WTC11 (cell line): ENCODE results near the gene PROX2. TPM values are rescaled to one million over a fixed set of nuclear protein-coding genes. Genes with fewer than 3 reads are reported as not detected.

Source experiments
- ATAC-seq: fragments of 200-7000 bp; cut with Tn5 transposase; 2 replicates; pipeline ENCODE4 v1.10.0; 2021; ENCODE audit warnings: mild to moderate bottlenecking, moderate library complexity
- CTCF ChIA-PET: fragments of 300-600 bp; sonication (Branson Sonifier 250); formaldehyde crosslinking; loops from one replicate; lab custom pipeline; 2021; ENCODE audit warnings: antibody characterized with exemption; lab: Charles Lee
- POLR2A ChIA-PET: fragments of 350-600 bp; sonication (Branson Sonifier 250); formaldehyde crosslinking; loops from one replicate; lab custom pipeline; 2021; ENCODE audit warnings: antibody characterized with exemption; lab: Charles Lee
- DNase-seq: peaks from one replicate; pipeline ENCODE4 v3.0.0; 2021; ENCODE audit warnings: low spot score
- H3K27ac Mint-ChIP-seq: 2 replicates; pipeline ENCODE4 v1.8.0; 2021; ENCODE audit warnings: mixed read lengths
- H3K27me3 Mint-ChIP-seq: 2 replicates; pipeline ENCODE4 v1.8.0; 2021; ENCODE audit warnings: low read depth, mild to moderate bottlenecking, moderate library complexity, mixed read lengths
- H3K36me3 Mint-ChIP-seq: 2 replicates; pipeline ENCODE4 v1.8.0; 2021; ENCODE audit warnings: mixed read lengths
- H3K4me1 Mint-ChIP-seq: 2 replicates; pipeline ENCODE4 v1.8.0; 2022; ENCODE audit warnings: mixed read lengths
- H3K4me3 Mint-ChIP-seq: 2 replicates; pipeline ENCODE4 v1.8.0; 2021; ENCODE audit warnings: mild to moderate bottlenecking, moderate library complexity, mixed read lengths
- H3K9me3 Mint-ChIP-seq: 2 replicates; pipeline ENCODE4 v1.8.0; 2021; ENCODE audit warnings: mixed read lengths
- ATF3 ChIP-seq: sonication (generic); formaldehyde crosslinking; conservative IDR thresholded peaks from 2 replicates; pipeline ENCODE4 v1.8.1; 2022; ENCODE audit warnings: mild to moderate bottlenecking, missing genetic modification reagents
- CBFB ChIP-seq: sonication (generic); formaldehyde crosslinking; IDR thresholded peaks from 2 replicates; pipeline ENCODE4 v1.8.1; 2022; ENCODE audit warnings: mild to moderate bottlenecking, low read depth, missing genetic modification reagents
- FOXK1 ChIP-seq: sonication (generic); formaldehyde crosslinking; IDR thresholded peaks from 2 replicates; pipeline ENCODE4 v1.8.0; 2022; ENCODE audit warnings: mild to moderate bottlenecking, moderate library complexity, missing genetic modification reagents
- GTF2I ChIP-seq: fragments of 250-450 bp; sonication (Bioruptor Pico); conservative IDR thresholded peaks from 2 replicates; pipeline ENCODE4 v1.4.0; 2021; ENCODE audit warnings: mild to moderate bottlenecking
- IRF1 ChIP-seq: sonication (generic); formaldehyde crosslinking; IDR thresholded peaks from 2 replicates; pipeline ENCODE4 v1.8.0; 2023; ENCODE audit warnings: missing genetic modification reagents
- IRF2 ChIP-seq: sonication (generic); formaldehyde crosslinking; IDR thresholded peaks from 2 replicates; pipeline ENCODE4 v1.8.0; 2022; ENCODE audit warnings: low read depth, missing genetic modification reagents, borderline replicate concordance
- JUN ChIP-seq: sonication (generic); formaldehyde crosslinking; IDR thresholded peaks from 2 replicates; pipeline ENCODE4 v1.8.0; 2023; ENCODE audit warnings: mild to moderate bottlenecking, missing genetic modification reagents
- MYBL2 ChIP-seq: sonication (generic); formaldehyde crosslinking; IDR thresholded peaks from 2 replicates; pipeline ENCODE4 v1.8.1; 2023; ENCODE audit warnings: mild to moderate bottlenecking, moderate library complexity, missing genetic modification reagents
- PRDM15 ChIP-seq: sonication (generic); formaldehyde crosslinking; IDR thresholded peaks from 2 replicates; pipeline ENCODE4 v1.8.0; 2022; ENCODE audit warnings: missing genetic modification reagents
- PRRX2 ChIP-seq: fragments of 250-450 bp; sonication (Bioruptor Pico); IDR thresholded peaks from 2 replicates; pipeline ENCODE4 v1.8.0; 2021; ENCODE audit warnings: mild to moderate bottlenecking
- RORB ChIP-seq: fragments of 250-450 bp; sonication (Bioruptor Pico); IDR thresholded peaks from 2 replicates; pipeline ENCODE4 v1.9.0; 2021; ENCODE audit warnings: mild to moderate bottlenecking
- STAT6 ChIP-seq: sonication (generic); formaldehyde crosslinking; conservative IDR thresholded peaks from 2 replicates; pipeline ENCODE4 v1.8.1; 2023; ENCODE audit warnings: mild to moderate bottlenecking, low read depth, missing genetic modification reagents, moderate library complexity
- TEAD1 ChIP-seq: sonication (generic); formaldehyde crosslinking; IDR thresholded peaks from 2 replicates; pipeline ENCODE4 v1.8.0; 2022; ENCODE audit warnings: mild to moderate bottlenecking, missing genetic modification reagents
- ZNF121 ChIP-seq: sonication (generic); formaldehyde crosslinking; IDR thresholded peaks from 2 replicates; pipeline ENCODE4 v1.8.0; 2023; ENCODE audit warnings: missing genetic modification reagents
- ZNF138 ChIP-seq: sonication (generic); formaldehyde crosslinking; conservative IDR thresholded peaks from 2 replicates; pipeline ENCODE4 v1.8.1; 2022; ENCODE audit warnings: mild to moderate bottlenecking, moderate library complexity, missing genetic modification reagents
- total RNA-seq: library from RNA; stranded (reverse); gene quantifications from 3 replicates; pipeline ENCODE4 v1.2.3, GENCODE V29; 2021
- TF ChIP-seq, protein P1 (sequence below): sonication (generic); formaldehyde crosslinking; IDR thresholded peaks from 2 replicates; pipeline ENCODE4 v1.8.1; 2023; ENCODE audit warnings: mild to moderate bottlenecking, moderate library complexity, missing genetic modification reagents
- TF ChIP-seq, protein P2 (sequence below): fragments of 250-450 bp; sonication (Bioruptor Pico); IDR thresholded peaks from 2 replicates; pipeline ENCODE4 v1.9.0; 2021; ENCODE audit warnings: moderate library complexity, mild to moderate bottlenecking, inconsistent platforms, borderline replicate concordance
- TF ChIP-seq, protein P3 (sequence below): sonication (generic); formaldehyde crosslinking; IDR thresholded peaks from 2 replicates; pipeline ENCODE4 v1.8.1; 2023; ENCODE audit warnings: mild to moderate bottlenecking, missing genetic modification reagents
- TF ChIP-seq, protein P4 (sequence below): sonication (generic); formaldehyde crosslinking; IDR thresholded peaks from 2 replicates; pipeline ENCODE4 v1.8.0; 2023; ENCODE audit warnings: mild to moderate bottlenecking, missing genetic modification reagents

PROX2 gene
- total RNA-seq, 1 experiment from 2014 or later: 0.04 TPM

DNA sequence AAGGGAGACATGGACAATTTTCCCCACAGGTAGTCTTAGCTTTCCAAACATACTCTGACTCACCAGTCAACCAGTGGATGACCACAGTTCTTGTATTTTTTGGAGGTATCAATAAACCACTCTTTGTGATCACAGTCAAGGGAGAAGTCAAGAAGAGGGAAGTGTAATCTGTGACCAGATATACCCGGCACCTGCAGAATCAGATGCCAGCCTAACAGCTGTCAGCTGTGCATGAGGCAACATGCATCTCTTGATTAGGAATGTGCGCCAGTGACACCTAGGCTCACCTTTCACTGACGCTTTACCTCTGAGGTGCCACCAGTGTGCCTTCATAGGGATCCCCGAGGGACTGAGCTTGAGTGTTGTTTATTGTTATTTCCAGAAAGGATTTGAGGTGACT is 20.0 kb downstream of the PROX2 start (continued):
- TF ChIP-seq STAT6 (CRISPR knock-in tag): no peak
- TF ChIP-seq JUN: no peak
- TF ChIP-seq PRDM15 (CRISPR knock-in tag): no peak

DNA sequence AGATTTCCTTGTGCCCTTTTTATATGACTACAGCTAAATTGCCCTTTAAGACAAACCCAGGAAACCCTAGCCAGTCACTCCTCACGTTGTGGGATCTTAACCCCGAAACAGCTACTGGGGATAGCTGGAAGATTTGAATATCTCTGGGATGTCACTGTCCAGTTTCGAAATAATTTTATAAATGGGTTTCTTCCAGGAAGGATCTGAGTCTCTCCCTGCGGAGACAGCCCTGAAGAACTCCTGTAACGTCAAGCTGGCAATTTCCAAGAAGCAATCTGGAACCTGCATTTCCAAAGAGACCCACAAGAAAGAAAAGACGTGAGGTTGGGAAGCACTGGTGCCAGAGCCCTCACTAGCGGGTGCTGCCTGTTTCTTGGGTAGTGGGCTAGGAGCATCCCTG is 20.9 kb downstream of the PROX2 start:
- no peak for TF ChIP-seq PRRX2
- TF ChIP-seq GTF2I (CRISPR knock-in tag): no peak
- no peak for TF ChIP-seq ZNF138 (CRISPR knock-in tag)
- TF ChIP-seq FOXK1: no peak
- TF ChIP-seq ZNF121 (CRISPR knock-in tag): no peak
- no peak for TF ChIP-seq IRF1 (CRISPR knock-in tag)
- TF ChIP-seq TEAD1: no peak
- TF ChIP-seq RORB (CRISPR knock-in tag): no peak
- TF ChIP-seq, protein P1, sequence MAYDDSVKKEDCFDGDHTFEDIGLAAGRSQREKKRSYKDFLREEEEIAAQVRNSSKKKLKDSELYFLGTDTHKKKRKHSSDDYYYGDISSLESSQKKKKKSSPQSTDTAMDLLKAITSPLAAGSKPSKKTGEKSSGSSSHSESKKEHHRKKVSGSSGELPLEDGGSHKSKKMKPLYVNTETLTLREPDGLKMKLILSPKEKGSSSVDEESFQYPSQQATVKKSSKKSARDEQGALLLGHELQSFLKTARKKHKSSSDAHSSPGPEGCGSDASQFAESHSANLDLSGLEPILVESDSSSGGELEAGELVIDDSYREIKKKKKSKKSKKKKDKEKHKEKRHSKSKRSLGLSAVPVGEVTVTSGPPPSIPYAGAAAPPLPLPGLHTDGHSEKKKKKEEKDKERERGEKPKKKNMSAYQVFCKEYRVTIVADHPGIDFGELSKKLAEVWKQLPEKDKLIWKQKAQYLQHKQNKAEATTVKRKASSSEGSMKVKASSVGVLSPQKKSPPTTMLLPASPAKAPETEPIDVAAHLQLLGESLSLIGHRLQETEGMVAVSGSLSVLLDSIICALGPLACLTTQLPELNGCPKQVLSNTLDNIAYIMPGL (CRISPR knock-in tag): no peak
- no peak for TF ChIP-seq CBFB
- TF ChIP-seq, protein P2, sequence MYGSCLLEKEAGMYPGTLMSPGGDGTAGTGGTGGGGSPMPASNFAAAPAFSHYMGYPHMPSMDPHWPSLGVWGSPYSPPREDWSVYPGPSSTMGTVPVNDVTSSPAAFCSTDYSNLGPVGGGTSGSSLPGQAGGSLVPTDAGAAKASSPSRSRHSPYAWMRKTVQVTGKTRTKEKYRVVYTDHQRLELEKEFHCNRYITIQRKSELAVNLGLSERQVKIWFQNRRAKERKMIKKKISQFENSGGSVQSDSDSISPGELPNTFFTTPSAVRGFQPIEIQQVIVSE (CRISPR knock-in tag): no peak
- DNase-seq: no peak
- H3K9me3 Mint-ChIP-seq: no peaks in the 10 kb centered on the region
- ChIA-PET POLR2A (no interaction called here), CTCF (interaction anchor here (0.9 to 8.9 kb wide), 7 partner anchors 21 to 282 kb away, joined by 4 to 241 read pairs (median 5); partner anchors contain the start of genes PROX2 and RPS6KL1)
- no peak overlapping the region for H3K27ac Mint-ChIP-seq
- no peaks in the 10 kb centered on the region for H3K4me1 Mint-ChIP-seq
- H3K27me3 Mint-ChIP-seq: no peaks in the 10 kb centered on the region
- ATAC-seq: no peak
- H3K4me3 Mint-ChIP-seq: no peak overlapping the region
- H3K36me3 Mint-ChIP-seq: no peaks in the 10 kb centered on the region

DNA sequence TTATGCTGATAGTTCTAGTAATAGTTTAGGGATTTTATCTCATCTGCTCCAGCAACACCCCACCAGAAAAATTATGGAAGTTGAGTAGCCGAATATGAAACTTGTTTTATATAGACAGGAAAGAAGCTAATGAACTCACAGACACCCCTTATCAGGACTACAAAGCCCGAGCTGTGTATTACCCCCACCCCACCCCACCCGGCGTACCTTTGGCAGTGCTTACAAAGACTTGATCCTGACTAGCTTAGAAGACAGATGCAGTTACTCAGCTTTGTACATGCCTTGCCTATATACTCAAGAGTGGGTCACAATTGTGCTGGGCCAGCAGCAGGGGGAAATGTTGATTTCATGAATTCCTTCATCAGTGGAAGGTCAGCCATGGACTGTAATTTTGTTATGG is 22.4 kb downstream of the PROX2 start:
- ATAC-seq (no peak), DNase-seq (no peak)
- Mint-ChIP-seq H3K4me3 (no peak overlapping the region), H3K36me3 (no peaks in the 10 kb centered on the region), H3K4me1 (no peaks in the 10 kb centered on the region), H3K27ac (no peak overlapping the region), H3K9me3 (no peaks in the 10 kb centered on the region), H3K27me3 (no peaks in the 10 kb centered on the region)
- POLR2A ChIA-PET: interaction anchor here (1.1 kb wide), 1 partner anchor 16 kb away, joined by 3 read pairs; no protein-coding TSS in a partner anchor
- CTCF ChIA-PET: interaction anchor here (1.2 kb wide), 1 partner anchor 91 kb away, joined by 5 read pairs; no protein-coding TSS in a partner anchor
- TF ChIP-seq ZNF121 (CRISPR knock-in tag) (no peak), PRRX2 (no peak), IRF2 (CRISPR knock-in tag) (no peak), MYBL2 (no peak), ATF3 (CRISPR knock-in tag) (no peak)
- TF ChIP-seq, protein P3, sequence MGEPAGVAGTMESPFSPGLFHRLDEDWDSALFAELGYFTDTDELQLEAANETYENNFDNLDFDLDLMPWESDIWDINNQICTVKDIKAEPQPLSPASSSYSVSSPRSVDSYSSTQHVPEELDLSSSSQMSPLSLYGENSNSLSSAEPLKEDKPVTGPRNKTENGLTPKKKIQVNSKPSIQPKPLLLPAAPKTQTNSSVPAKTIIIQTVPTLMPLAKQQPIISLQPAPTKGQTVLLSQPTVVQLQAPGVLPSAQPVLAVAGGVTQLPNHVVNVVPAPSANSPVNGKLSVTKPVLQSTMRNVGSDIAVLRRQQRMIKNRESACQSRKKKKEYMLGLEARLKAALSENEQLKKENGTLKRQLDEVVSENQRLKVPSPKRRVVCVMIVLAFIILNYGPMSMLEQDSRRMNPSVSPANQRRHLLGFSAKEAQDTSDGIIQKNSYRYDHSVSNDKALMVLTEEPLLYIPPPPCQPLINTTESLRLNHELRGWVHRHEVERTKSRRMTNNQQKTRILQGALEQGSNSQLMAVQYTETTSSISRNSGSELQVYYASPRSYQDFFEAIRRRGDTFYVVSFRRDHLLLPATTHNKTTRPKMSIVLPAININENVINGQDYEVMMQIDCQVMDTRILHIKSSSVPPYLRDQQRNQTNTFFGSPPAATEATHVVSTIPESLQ (CRISPR knock-in tag): no peak
- TF ChIP-seq, protein P4, sequence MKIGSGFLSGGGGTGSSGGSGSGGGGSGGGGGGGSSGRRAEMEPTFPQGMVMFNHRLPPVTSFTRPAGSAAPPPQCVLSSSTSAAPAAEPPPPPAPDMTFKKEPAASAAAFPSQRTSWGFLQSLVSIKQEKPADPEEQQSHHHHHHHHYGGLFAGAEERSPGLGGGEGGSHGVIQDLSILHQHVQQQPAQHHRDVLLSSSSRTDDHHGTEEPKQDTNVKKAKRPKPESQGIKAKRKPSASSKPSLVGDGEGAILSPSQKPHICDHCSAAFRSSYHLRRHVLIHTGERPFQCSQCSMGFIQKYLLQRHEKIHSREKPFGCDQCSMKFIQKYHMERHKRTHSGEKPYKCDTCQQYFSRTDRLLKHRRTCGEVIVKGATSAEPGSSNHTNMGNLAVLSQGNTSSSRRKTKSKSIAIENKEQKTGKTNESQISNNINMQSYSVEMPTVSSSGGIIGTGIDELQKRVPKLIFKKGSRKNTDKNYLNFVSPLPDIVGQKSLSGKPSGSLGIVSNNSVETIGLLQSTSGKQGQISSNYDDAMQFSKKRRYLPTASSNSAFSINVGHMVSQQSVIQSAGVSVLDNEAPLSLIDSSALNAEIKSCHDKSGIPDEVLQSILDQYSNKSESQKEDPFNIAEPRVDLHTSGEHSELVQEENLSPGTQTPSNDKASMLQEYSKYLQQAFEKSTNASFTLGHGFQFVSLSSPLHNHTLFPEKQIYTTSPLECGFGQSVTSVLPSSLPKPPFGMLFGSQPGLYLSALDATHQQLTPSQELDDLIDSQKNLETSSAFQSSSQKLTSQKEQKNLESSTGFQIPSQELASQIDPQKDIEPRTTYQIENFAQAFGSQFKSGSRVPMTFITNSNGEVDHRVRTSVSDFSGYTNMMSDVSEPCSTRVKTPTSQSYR (CRISPR knock-in tag): no peak
